ENCODE measurements around the gene NFX1. TPM values are rescaled to one million over a fixed set of nuclear protein-coding genes. Genes with fewer than 3 reads are reported as not detected.

NFX1 gene
- total RNA-seq, 4 donors from 2014 or later = 35.2 to 101 (median 59.6) TPM

- Histone ChIP-seq H3K4me3 (no peak overlapping the region), H3K9me3 (no peaks in the 10 kb centered on the region), H3K27me3 (no peaks in the 10 kb centered on the region), H3K27ac (no peak overlapping the region), H3K4me1 (no peaks in the 10 kb centered on the region), H3K36me3 (no peaks in the 10 kb centered on the region)
- no peak for TF ChIP-seq POLR2A (IDR thresholded peaks at IDR 0.05)
- no peak for TF ChIP-seq CTCF (IDR thresholded peaks at IDR 0.05)
- DNase-seq = no peak
These were observed 113.8 kb downstream of the NFX1 start for GRCh38 chr9:33403941-33404787.

GRCh38 chr9:33404788-33405362, 114.6 kb downstream of the NFX1 start:
- Histone ChIP-seq H3K27me3 (no peaks in the 10 kb centered on the region), H3K4me3 (no peak overlapping the region), H3K36me3 (no peaks in the 10 kb centered on the region), H3K27ac (no peak overlapping the region), H3K4me1 (no peaks in the 10 kb centered on the region), H3K9me3 (no peaks in the 10 kb centered on the region)
- DNase-seq = no peak
- TF ChIP-seq CTCF (IDR thresholded peaks at IDR 0.05) (no peak), POLR2A (IDR thresholded peaks at IDR 0.05) (no peak)

GRCh38 chr9:33407061-33407460, 116.7 kb downstream of the NFX1 start:
- no peak for DNase-seq
- H3K9me3 ChIP-seq = no peaks in the 10 kb centered on the region
- no peaks in the 10 kb centered on the region for H3K27me3 ChIP-seq
- H3K36me3 ChIP-seq = no peaks in the 10 kb centered on the region
- H3K27ac ChIP-seq = no peak overlapping the region
- H3K4me3 ChIP-seq = no peak overlapping the region
- H3K4me1 ChIP-seq = no peaks in the 10 kb centered on the region
- TF ChIP-seq POLR2A (IDR thresholded peaks at IDR 0.05) (no peak), CTCF (IDR thresholded peaks at IDR 0.05) (no peak)

DNA sequence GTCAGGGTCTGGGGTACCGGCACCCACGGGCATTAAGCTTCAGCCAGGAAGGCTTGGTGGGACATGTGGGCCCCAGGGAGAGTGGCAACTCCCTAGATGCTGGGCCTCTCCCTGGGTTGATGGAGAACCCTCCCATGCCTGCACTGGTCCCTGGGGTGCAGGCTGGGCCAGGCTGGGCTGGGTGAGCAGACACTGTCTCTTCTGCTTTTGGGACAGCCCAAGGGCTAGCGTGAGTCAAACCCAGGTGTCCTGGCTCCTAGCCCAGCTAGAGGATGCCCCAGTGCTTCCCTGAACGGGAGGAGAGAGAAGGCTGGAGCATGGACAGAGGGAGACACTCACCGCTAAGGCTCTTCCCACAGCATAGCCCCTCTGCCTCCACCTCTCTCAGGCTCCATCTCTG, 117.8 kb downstream of the NFX1 start:
- Histone ChIP-seq H3K27ac (no peak overlapping the region), H3K27me3 (no peaks in the 10 kb centered on the region), H3K9me3 (no peaks in the 10 kb centered on the region), H3K36me3 (no peaks in the 10 kb centered on the region), H3K4me1 (no peaks in the 10 kb centered on the region), H3K4me3 (no peak overlapping the region)
- TF ChIP-seq POLR2A (IDR thresholded peaks at IDR 0.05) (no peak), CTCF (IDR thresholded peaks at IDR 0.05) (no peak)
- no peak for DNase-seq

GRCh38 chr9:33414268-33414667, 124.0 kb downstream of the NFX1 start:
- Histone ChIP-seq H3K4me3 (no peak overlapping the region), H3K4me1 (peaks cover 0 to 36% (median 7%) of the 10 kb centered on the region in 4 donors), H3K9me3 (no peaks in the 10 kb centered on the region), H3K27me3 (no peaks in the 10 kb centered on the region), H3K27ac (peak overlapping the region in 2 of 4 donors; percentile 43 to 81), H3K36me3 (no peaks in the 10 kb centered on the region)
- no peak for DNase-seq
- TF ChIP-seq POLR2A (IDR thresholded peaks at IDR 0.05) (no peak), CTCF (IDR thresholded peaks at IDR 0.05) (no peak)
